Endothelial cell of umbilical vein (primary cell): ENCODE results near the gene TMIGD3. TPM values are rescaled to one million over a fixed set of nuclear protein-coding genes. Genes with fewer than 3 reads are reported as not detected.

Experiments
- BruUV-seq: library from RNA; stranded (reverse); fragments of 400-500 nt; replicated peaks from 2 replicates; lab custom pipeline; 2021; lab: Mats Ljungman, UMichigan
- CTCF ChIA-PET: fragments of 300-600, 350-600 bp; sonication (Branson Sonifier 250); formaldehyde crosslinking; loops from one replicate; lab custom pipeline; 2021; ENCODE audit warnings: antibody characterized with exemption, inconsistent platforms; lab: Charles Lee
- POLR2A ChIA-PET: fragments of 300-600, 350-600 bp; sonication (Branson Sonifier 250); formaldehyde crosslinking; loops from one replicate; lab custom pipeline; 2021; ENCODE audit warnings: antibody characterized with exemption, inconsistent platforms; lab: Charles Lee
- DNase-seq: peaks from one replicate; pipeline ENCODE4 v3.0.0-alpha.2; 2011; ENCODE audit warnings: low read depth, low spot score
- FAIRE-seq: peaks from 2 replicates; lab custom pipeline; 2011; peaks lifted over from hg19 to GRCh38; lab: Jason Lieb, UNC
- H2AFZ ChIP-seq: 2 replicates; pipeline ENCODE4 v1.6.0; 2012; ENCODE audit warnings: low read depth, low read length, control low read depth, inconsistent platforms
- H3K27ac ChIP-seq: 2 replicates; pipeline ENCODE4 v1.5.1; 2011; ENCODE audit warnings: low read depth, mild to moderate bottlenecking, control low read depth, low read length, moderate library complexity; ENCODE audit not compliant: insufficient read depth
- H3K27me3 ChIP-seq, 2 experiments: 2 replicates each; pipeline versions ENCODE4 v1.6.0 to v1.6.1; 2011; ENCODE audit warnings: low read length in 2 of 2, mixed read lengths in 1 of 2; ENCODE audit not compliant: control insufficient read depth in 2 of 2, insufficient read depth in 2 of 2
- H3K36me3 ChIP-seq, 2 experiments: 2 replicates in 1 of 2; 3 replicates in 1 of 2; pipeline ENCODE4 v1.5.1; 2011; ENCODE audit warnings: low read length in 2 of 2, mild to moderate bottlenecking in 1 of 2, moderate library complexity in 1 of 2; ENCODE audit not compliant: control insufficient read depth in 2 of 2, insufficient read depth in 2 of 2; ENCODE audit errors: extremely low read depth in 1 of 2
- H3K4me1 ChIP-seq: 3 replicates; pipeline ENCODE4 v1.5.1; 2011; ENCODE audit warnings: mild to moderate bottlenecking, low read length; ENCODE audit not compliant: control insufficient read depth, insufficient read depth; ENCODE audit errors: extremely low read depth
- H3K4me2 ChIP-seq: 2 replicates; pipeline ENCODE4 v1.6.1; 2011; ENCODE audit warnings: low read length, control low read depth, mixed read lengths; ENCODE audit not compliant: insufficient read depth
- H3K4me3 ChIP-seq, 3 experiments: fragments of 200-600 bp in 1 of 3; sonication (generic), shearing (Covaris generic) in 1 of 3; replicated peaks in 1 of 3; 2 replicates each; pipeline ENCODE4 v1.5.1; 2011 to 2016; ENCODE audit warnings: control low read depth in 3 of 3, low read length in 3 of 3, mild to moderate bottlenecking in 2 of 3, inconsistent platforms in 1 of 3, low read depth in 1 of 3, moderate library complexity in 1 of 3; ENCODE audit not compliant: insufficient read depth in 1 of 3
- H3K79me2 ChIP-seq: 2 replicates; pipeline ENCODE4 v1.6.0; 2012; ENCODE audit warnings: low read length, inconsistent platforms; ENCODE audit not compliant: control insufficient read depth, insufficient read depth
- H3K9ac ChIP-seq: replicated peaks from 2 replicates; pipeline ENCODE3; 2011; ENCODE audit warnings: low read length, control low read depth; ENCODE audit not compliant: insufficient read depth; ENCODE audit errors: extremely low read depth
- H3K9me1 ChIP-seq: replicated peaks from 3 replicates; pipeline ENCODE4 v1.6.0; 2011; ENCODE audit warnings: mild to moderate bottlenecking, low read length; ENCODE audit not compliant: control insufficient read depth, insufficient read depth; ENCODE audit errors: extremely low read depth
- H3K9me3 ChIP-seq: replicated peaks from 2 replicates; pipeline ENCODE4 v1.5.1; 2012; ENCODE audit warnings: low read length, inconsistent platforms; ENCODE audit not compliant: control insufficient read depth, insufficient read depth
- H4K20me1 ChIP-seq: replicated peaks from 2 replicates; pipeline ENCODE3; 2011; ENCODE audit warnings: mild to moderate bottlenecking, low read length; ENCODE audit not compliant: control insufficient read depth, insufficient read depth; ENCODE audit errors: extremely low read depth
- EZH2 ChIP-seq: IDR thresholded peaks from 2 replicates; pipeline ENCODE4 v1.6.1; 2012; ENCODE audit warnings: borderline replicate concordance, low read depth, mild to moderate bottlenecking, moderate library complexity, low read length, inconsistent platforms; ENCODE audit not compliant: severe bottlenecking
- FOS ChIP-seq: IDR thresholded peaks from 2 replicates; pipeline ENCODE4 v1.6.1; 2011; ENCODE audit warnings: mild to moderate bottlenecking, low read length, moderate library complexity, borderline replicate concordance; ENCODE audit not compliant: insufficient read depth
- GATA2 ChIP-seq: IDR thresholded peaks from 2 replicates; pipeline ENCODE4 v1.7.0; 2011; ENCODE audit warnings: low read depth, mild to moderate bottlenecking, moderate library complexity, mixed read lengths, low read length; ENCODE audit not compliant: insufficient read length, insufficient read depth
- JUN ChIP-seq: IDR thresholded peaks from 2 replicates; pipeline ENCODE4 v1.6.1; 2011; ENCODE audit warnings: borderline replicate concordance, low read depth; ENCODE audit not compliant: insufficient read length, insufficient read depth
- MYC ChIP-seq: IDR thresholded peaks from one replicate; pipeline ENCODE4 v1.6.1; 2011; ENCODE audit warnings: mild to moderate bottlenecking, low read depth, low read length
- POLR2A ChIP-seq: IDR thresholded peaks from 2 replicates; pipeline ENCODE4 v1.6.1; 2012; ENCODE audit warnings: low read depth, mild to moderate bottlenecking, control low read depth, low read length
- POLR2AphosphoS5 ChIP-seq: IDR thresholded peaks from 2 replicates; pipeline ENCODE4 v1.6.1; 2012; ENCODE audit warnings: low read depth, mild to moderate bottlenecking, control low read depth, low read length, moderate library complexity; ENCODE audit not compliant: insufficient read depth
- dilution Hi-C: fragments of 300-500 bp; cut with MboI; formaldehyde crosslinking; loops from one replicate; pipeline ENCODE4 v1.15.0; 2019; ENCODE audit warnings: low sequenced_read_pairs; ENCODE audit not compliant: extremely low pct_ligation_motif_present
- intact Hi-C: fragments of 100-400 bp; cut with micrococcal nuclease; formaldehyde crosslinking; loops from one replicate; pipeline ENCODE4 v1.10.0; 2022
- polyA plus RNA-seq, 4 experiments: library from polyadenylated mRNA; depleted of rRNA in 3 of 4; stranded (reverse) in 3 of 4; unstranded in 1 of 4; fragments of >200 nt; gene quantifications; 2 replicates each; pipeline versions ENCODE4 v1.2.1 to v1.2.3, GENCODE V29; 2011 to 2012; ENCODE audit warnings: missing spikeins in 1 of 4
- total RNA-seq: library from RNA; stranded (reverse); gene quantifications from 2 replicates; pipeline ENCODE4 v1.2.3, GENCODE V29; 2021
- TF ChIP-seq, protein P1 (sequence below): IDR thresholded peaks from 2 replicates; pipeline ENCODE4 v1.6.1; 2011; ENCODE audit not compliant: insufficient read depth, insufficient read length
- TF ChIP-seq, protein P2 (sequence below), 2 donors: IDR thresholded peaks; 1 replicate in 1 of 2; 2 replicates in 1 of 2; pipeline ENCODE4 v1.5.1; 2011; ENCODE audit warnings: low read length in 2 of 2, mild to moderate bottlenecking in 2 of 2, moderate library complexity in 2 of 2, control low read depth in 1 of 2, inconsistent platforms in 1 of 2, low read depth in 1 of 2; ENCODE audit not compliant: insufficient read depth in 1 of 2; ENCODE audit errors: extremely low read depth in 1 of 2

The TMIGD3 gene
- total and polyA plus RNA-seq, 2 donors (not counting 3 experiments of a cell fraction or from before 2014, with no cell fraction given): 0.07 to 0.49 TPM

DNA sequence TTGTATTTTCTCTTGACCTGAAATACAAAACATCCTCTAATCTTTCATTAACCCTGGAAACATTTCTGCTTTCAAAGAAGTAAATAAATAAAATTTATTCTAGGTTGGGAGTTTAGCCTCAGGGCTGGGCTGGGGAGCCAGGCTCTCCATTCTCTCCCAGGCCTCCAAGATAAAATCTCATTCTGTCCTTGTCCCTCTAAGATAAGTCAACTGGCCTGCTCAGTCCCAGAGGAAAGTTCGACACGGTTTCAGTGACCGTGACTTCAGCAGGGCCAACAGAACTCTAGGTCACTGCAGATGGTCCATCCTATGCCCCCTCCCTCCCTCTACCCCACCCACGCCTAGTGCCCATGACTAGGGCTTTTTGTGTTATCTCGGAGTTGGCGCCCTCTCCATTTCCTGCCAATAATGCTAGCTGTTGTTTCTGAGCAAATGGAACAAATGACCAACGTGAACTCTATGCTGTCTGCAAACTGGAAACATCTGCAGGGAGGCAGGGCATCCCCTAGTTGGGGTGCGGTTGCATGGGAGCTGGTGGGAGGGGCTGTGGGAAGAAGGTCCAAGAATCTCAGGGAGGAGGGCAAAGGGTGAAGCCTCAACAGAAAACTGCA is 10.1 kb upstream of the TMIGD3 start:
- no peak overlapping the region for H3K9ac ChIP-seq
- peaks cover 0 to 1% of the 10 kb centered on the region in 2 experiments for H3K36me3 ChIP-seq
- CTCF ChIA-PET: no interaction called here
- no peak overlapping the region for H3K27ac ChIP-seq
- H3K4me1 ChIP-seq: peaks cover 29% of the 10 kb centered on the region
- no peaks in the 10 kb centered on the region for H3K79me2 ChIP-seq
- no TSS peak for BruUV-seq
- no peaks in the 10 kb centered on the region for H4K20me1 ChIP-seq
- no peak overlapping the region for H3K4me2 ChIP-seq
- no peaks in the 10 kb centered on the region for H3K9me1 ChIP-seq
- no peaks in the 10 kb centered on the region for H3K27me3 ChIP-seq
- dilution Hi-C loops (no loop called here), intact Hi-C loops (no loop called here)
- no peak overlapping the region for H3K4me3 ChIP-seq
- peak overlapping the region; percentile 22 for H2AFZ ChIP-seq
- DNase-seq (peak; percentile 73), FAIRE-seq (no peak)
- H3K9me3 ChIP-seq: no peaks in the 10 kb centered on the region
- POLR2A ChIA-PET: no interaction called here
- TF ChIP-seq JUN (peak; percentile 19), POLR2A (no peak), GATA2 (no peak)
- TF ChIP-seq, protein P1, sequence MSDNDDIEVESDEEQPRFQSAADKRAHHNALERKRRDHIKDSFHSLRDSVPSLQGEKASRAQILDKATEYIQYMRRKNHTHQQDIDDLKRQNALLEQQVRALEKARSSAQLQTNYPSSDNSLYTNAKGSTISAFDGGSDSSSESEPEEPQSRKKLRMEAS: no peak

- no peak overlapping the region for H3K4me2 ChIP-seq
- H3K4me1 ChIP-seq: peaks cover 34% of the 10 kb centered on the region
- H3K4me3 ChIP-seq: no peak overlapping the region
- dilution Hi-C loops (no loop called here), intact Hi-C loops (no loop called here)
- no peaks in the 10 kb centered on the region for H3K79me2 ChIP-seq
- no peak overlapping the region for H2AFZ ChIP-seq
- TF ChIP-seq GATA2: no peak
- TF ChIP-seq, protein P2, sequence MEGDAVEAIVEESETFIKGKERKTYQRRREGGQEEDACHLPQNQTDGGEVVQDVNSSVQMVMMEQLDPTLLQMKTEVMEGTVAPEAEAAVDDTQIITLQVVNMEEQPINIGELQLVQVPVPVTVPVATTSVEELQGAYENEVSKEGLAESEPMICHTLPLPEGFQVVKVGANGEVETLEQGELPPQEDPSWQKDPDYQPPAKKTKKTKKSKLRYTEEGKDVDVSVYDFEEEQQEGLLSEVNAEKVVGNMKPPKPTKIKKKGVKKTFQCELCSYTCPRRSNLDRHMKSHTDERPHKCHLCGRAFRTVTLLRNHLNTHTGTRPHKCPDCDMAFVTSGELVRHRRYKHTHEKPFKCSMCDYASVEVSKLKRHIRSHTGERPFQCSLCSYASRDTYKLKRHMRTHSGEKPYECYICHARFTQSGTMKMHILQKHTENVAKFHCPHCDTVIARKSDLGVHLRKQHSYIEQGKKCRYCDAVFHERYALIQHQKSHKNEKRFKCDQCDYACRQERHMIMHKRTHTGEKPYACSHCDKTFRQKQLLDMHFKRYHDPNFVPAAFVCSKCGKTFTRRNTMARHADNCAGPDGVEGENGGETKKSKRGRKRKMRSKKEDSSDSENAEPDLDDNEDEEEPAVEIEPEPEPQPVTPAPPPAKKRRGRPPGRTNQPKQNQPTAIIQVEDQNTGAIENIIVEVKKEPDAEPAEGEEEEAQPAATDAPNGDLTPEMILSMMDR (IDR thresholded peaks at IDR 0.05; ENCODE audit: extremely low read depth in 1 of 2, insufficient read depth in 1 of 2, low read depth in 1 of 2, low read length in 2 of 2): no peak
- TF ChIP-seq POLR2A: no peak
- no peak for TF ChIP-seq FOS
- TF ChIP-seq JUN: no peak
- no peak for TF ChIP-seq POLR2AphosphoS5
- no peak for TF ChIP-seq EZH2
- TF ChIP-seq MYC: no peak
- TF ChIP-seq, protein P1: no peak
- FAIRE-seq (no peak), DNase-seq (no peak)
- ChIA-PET CTCF (no interaction called here), POLR2A (no interaction called here)
- no peak overlapping the region for H3K27ac ChIP-seq
- H3K9me1 ChIP-seq: no peaks in the 10 kb centered on the region
- no peaks in the 10 kb centered on the region for H3K27me3 ChIP-seq
- no peaks in the 10 kb centered on the region for H3K9me3 ChIP-seq
- no peak overlapping the region for H3K9ac ChIP-seq
- no peaks in the 10 kb centered on the region for H4K20me1 ChIP-seq
- H3K36me3 ChIP-seq: peaks cover 0 to 1% of the 10 kb centered on the region in 2 experiments
- BruUV-seq: no TSS peak
Measured at GRCh38 chr1:111512931-111513330, 9.5 kb upstream of the TMIGD3 start.
